Endodermal cell (in vitro differentiated cells): Measurements from ENCODE around the gene BRF1. TPM values are rescaled to one million over a fixed set of nuclear protein-coding genes. Genes with fewer than 3 reads are reported as not detected.

Source experiments
- DNase-seq: peaks from one replicate; pipeline ENCODE4 v3.0.0-alpha.2; 2017
- H3K27ac ChIP-seq: 2 replicates; pipeline ENCODE4 v1.5.1; 2013; ENCODE audit warnings: mild to moderate bottlenecking, low read depth, low read length, moderate library complexity
- H3K27me3 ChIP-seq: 2 replicates; pipeline ENCODE4 v1.6.1; 2013; ENCODE audit warnings: mild to moderate bottlenecking, low read length, moderate library complexity; ENCODE audit not compliant: insufficient read depth, control insufficient read depth, poor library complexity, severe bottlenecking
- H3K36me3 ChIP-seq: 2 replicates; pipeline ENCODE4 v1.7.0; 2013; ENCODE audit warnings: mild to moderate bottlenecking, low read length, moderate library complexity; ENCODE audit not compliant: control insufficient read depth, insufficient read depth
- H3K4me1 ChIP-seq: one replicate; pipeline ENCODE4 v1.7.0; 2013; ENCODE audit warnings: low read length; ENCODE audit not compliant: control insufficient read depth, insufficient read depth
- H3K4me3 ChIP-seq: 2 replicates; pipeline ENCODE4 v1.5.1; 2013; ENCODE audit warnings: mild to moderate bottlenecking, low read length, moderate library complexity
- H3K9ac ChIP-seq: 2 replicates; pipeline ENCODE4 v1.6.1; 2013; ENCODE audit warnings: mild to moderate bottlenecking, low read length, moderate library complexity; ENCODE audit not compliant: poor library complexity, severe bottlenecking; ENCODE audit errors: extremely low read depth
- H3K9me3 ChIP-seq: 2 replicates; pipeline ENCODE4 v1.6.1; 2013; ENCODE audit warnings: mild to moderate bottlenecking, low read length, moderate library complexity; ENCODE audit not compliant: control insufficient read depth
- H3K27ac Mint-ChIP-seq: 2 replicates; pipeline ENCODE4 v1.8.0; 2020; ENCODE audit warnings: mixed read lengths
- H3K27me3 Mint-ChIP-seq: 2 replicates; pipeline ENCODE4 v1.8.0; 2021; ENCODE audit warnings: mild to moderate bottlenecking, mixed read lengths; ENCODE audit not compliant: insufficient read depth
- H3K36me3 Mint-ChIP-seq: 2 replicates; pipeline ENCODE4 v1.8.0; 2020; ENCODE audit warnings: low read depth, mixed read lengths
- H3K4me1 Mint-ChIP-seq: 2 replicates; pipeline ENCODE4 v1.8.0; 2020; ENCODE audit warnings: mixed read lengths
- H3K4me3 Mint-ChIP-seq: 2 replicates; pipeline ENCODE4 v1.8.0; 2020; ENCODE audit warnings: mild to moderate bottlenecking, moderate library complexity, mixed read lengths
- H3K9me3 Mint-ChIP-seq: 2 replicates; pipeline ENCODE4 v1.8.0; 2020; ENCODE audit warnings: mild to moderate bottlenecking, mixed read lengths
- CTCF ChIP-seq: fragments of 200-600 bp; sonication (generic); conservative IDR thresholded peaks from 2 replicates; pipeline ENCODE4 v1.5.0; 2021; ENCODE audit warnings: antibody characterized with exemption, mild to moderate bottlenecking
- WGBS, 2 experiments: methylation state at CpG; one replicate each; pipeline versions ENCODE4 v1.1.5 to v1.1.7; 2013; ENCODE audit warnings: missing lambda C conversion rate in 2 of 2, mixed read lengths in 1 of 2; ENCODE audit not compliant: insufficient coverage in 1 of 2, insufficient read length in 1 of 2; 5-methylcytosine and 5-hydroxymethylcytosine counted together
- total RNA-seq, 2 donors: library from RNA; stranded (reverse); fragmentation: NEBNext Ultra II Directional in 1 of 2; extraction: Animal tissue kit (Norgen Biotek cat#: 25700) in 1 of 2; gene quantifications; 2 replicates in 1 of 2; 3 replicates in 1 of 2; pipeline ENCODE4 v1.2.1, GENCODE V29; 2021

The BRF1 gene
- total RNA-seq, 2 donors from 2014 or later = 37.0 to 44.5 TPM

- no peaks in the 10 kb centered on the region for H3K4me1 ChIP-seq
- H3K27ac ChIP-seq = no peak overlapping the region
- H3K27me3 Mint-ChIP-seq = no peaks in the 10 kb centered on the region
- no peak overlapping the region for H3K4me3 ChIP-seq
- H3K9me3 ChIP-seq = peaks cover 21% of the 10 kb centered on the region
- H3K9ac ChIP-seq = no peak overlapping the region
- TF ChIP-seq CTCF = no peak
- H3K27ac Mint-ChIP-seq = no peak overlapping the region
- peaks cover 19% of the 10 kb centered on the region for H3K9me3 Mint-ChIP-seq
- H3K36me3 ChIP-seq = no peaks in the 10 kb centered on the region
- DNase-seq = no peak
- no peaks in the 10 kb centered on the region for H3K27me3 ChIP-seq
- H3K4me3 Mint-ChIP-seq = no peak overlapping the region
- peaks cover 6% of the 10 kb centered on the region for H3K4me1 Mint-ChIP-seq
- 92 to 94% methylated on average over 4 to 8 of the region's 13 CpGs for WGBS, 2 experiments
- H3K36me3 Mint-ChIP-seq = peaks cover 13% of the 10 kb centered on the region
Observed at GRCh38 chr14:105346200-105346533, 45.4 kb upstream of the BRF1 start.

GRCh38 chr14:105343194-105343593 lies 42.4 kb upstream of the BRF1 start:
- Histone ChIP-seq H3K27me3 (no peaks in the 10 kb centered on the region), H3K27ac (no peak overlapping the region), H3K4me3 (no peak overlapping the region), H3K4me1 (no peaks in the 10 kb centered on the region), H3K36me3 (no peaks in the 10 kb centered on the region), H3K9ac (no peak overlapping the region), H3K9me3 (peaks cover 21% of the 10 kb centered on the region)
- DNase-seq = no peak
- H3K9me3 Mint-ChIP-seq = peaks cover 19% of the 10 kb centered on the region
- TF ChIP-seq CTCF = no peak
- H3K27ac Mint-ChIP-seq = no peak overlapping the region
- H3K4me1 Mint-ChIP-seq = peaks cover 6% of the 10 kb centered on the region
- H3K4me3 Mint-ChIP-seq = no peak overlapping the region
- peaks cover 13% of the 10 kb centered on the region for H3K36me3 Mint-ChIP-seq
- no peaks in the 10 kb centered on the region for H3K27me3 Mint-ChIP-seq
- 88 to 97% methylated on average over 5 to 6 of the region's 7 CpGs for WGBS, 2 experiments

- Histone ChIP-seq H3K4me1 (no peaks in the 10 kb centered on the region), H3K27ac (peak overlapping the region; percentile 32), H3K9me3 (peaks cover 21% of the 10 kb centered on the region), H3K27me3 (no peaks in the 10 kb centered on the region), H3K9ac (no peak overlapping the region), H3K4me3 (no peak overlapping the region), H3K36me3 (no peaks in the 10 kb centered on the region)
- Mint-ChIP-seq H3K36me3 (peaks cover 25% of the 10 kb centered on the region), H3K9me3 (peaks cover 19% of the 10 kb centered on the region), H3K4me3 (no peak overlapping the region), H3K27ac (no peak overlapping the region), H3K27me3 (no peaks in the 10 kb centered on the region), H3K4me1 (peaks cover 6% of the 10 kb centered on the region)
- no peak for DNase-seq
- WGBS, 2 experiments = 91 to 93% methylated on average over 13 to 19 of the region's 20 CpGs
- no peak for TF ChIP-seq CTCF
Observed at GRCh38 chr14:105340821-105341733, 40.3 kb upstream of the BRF1 start.
